Spleen (tissue), 11 donors: ENCODE measurements around the gene KIAA1217. TPM values are rescaled to one million over a fixed set of nuclear protein-coding genes. Genes with fewer than 3 reads are reported as not detected.

Source experiments
- DNase-seq: peaks from one replicate; pipeline ENCODE4 v3.0.0-alpha.2; 2020
- H3K27ac ChIP-seq, 8 donors: fragments of 200-600 bp; sonication (generic) in 7 of 8; 1 replicate in 4 of 8; 2 replicates in 4 of 8; pipeline versions ENCODE4 v1.5.0 to v1.8.0; 2016 to 2021; ENCODE audit warnings: inconsistent platforms in 4 of 8, mild to moderate bottlenecking in 4 of 8, moderate library complexity in 1 of 8
- H3K27me3 ChIP-seq, 7 donors: fragments of 200-600 bp; sonication (generic) in 6 of 7; replicated peaks in 1 of 7; 1 replicate in 4 of 7; 2 replicates in 3 of 7; pipeline versions ENCODE4 v1.5.0 to v1.8.0; 2016 to 2021; ENCODE audit warnings: inconsistent platforms in 3 of 7, mild to moderate bottlenecking in 1 of 7
- H3K36me3 ChIP-seq, 6 donors: fragments of 200-600 bp; sonication (generic) in 5 of 6; 1 replicate in 4 of 6; 2 replicates in 2 of 6; pipeline versions ENCODE4 v1.5.0 to v1.8.0; 2016 to 2021; ENCODE audit warnings: inconsistent platforms in 2 of 6
- H3K4me1 ChIP-seq, 6 donors: fragments of 200-600 bp; sonication (generic) in 5 of 6; 1 replicate in 3 of 6; 2 replicates in 3 of 6; pipeline versions ENCODE4 v1.5.0 to v1.8.0; 2016 to 2021; ENCODE audit warnings: inconsistent platforms in 3 of 6
- H3K4me3 ChIP-seq, 8 donors: fragments of 200-600 bp; sonication (generic) in 7 of 8; 1 replicate in 4 of 8; 2 replicates in 4 of 8; pipeline versions ENCODE4 v1.5.0 to v1.8.0; 2016 to 2021; ENCODE audit warnings: inconsistent platforms in 4 of 8, mild to moderate bottlenecking in 4 of 8, moderate library complexity in 2 of 8
- H3K9me3 ChIP-seq, 8 donors: fragments of 200-600 bp; sonication (generic) in 7 of 8; 1 replicate in 4 of 8; 2 replicates in 4 of 8; pipeline versions ENCODE4 v1.5.0 to v1.8.0; 2016 to 2021; ENCODE audit warnings: inconsistent platforms in 4 of 8
- CTCF ChIP-seq, 11 experiments: fragments of 200-600 bp in 7 of 11; fragments of 450-650 bp in 4 of 11; sonication (generic) in 4 of 11; IDR thresholded peaks in 8 of 11; conservative IDR thresholded peaks in 3 of 11; 1 replicate in 7 of 11; 2 replicates in 4 of 11; pipeline versions ENCODE4 v1.4.0 to v1.8.0; 2016 to 2021; ENCODE audit warnings: antibody characterized with exemption in 11 of 11, inconsistent platforms in 4 of 11, mild to moderate bottlenecking in 1 of 11
- POLR2A ChIP-seq, 3 donors: fragments of 450-650 bp; IDR thresholded peaks; one replicate each; pipeline ENCODE4 v1.5.1; 2017; ENCODE audit warnings: antibody characterized with exemption in 3 of 3, mild to moderate bottlenecking in 1 of 3
- POLR2AphosphoS5 ChIP-seq, 3 donors: sonication (generic); formaldehyde crosslinking; IDR thresholded peaks; one replicate each; pipeline ENCODE4 v1.5.1; 2017; ENCODE audit warnings: antibody characterized with exemption in 3 of 3
- WGBS, 5 donors: extraction: QIAGEN DNeasy Blood & Tissue Kit in 3 of 5; methylation state at CpG; one replicate each; pipeline versions ENCODE4 v1.1.5 to v1.1.7; 2013 to 2018; 5-methylcytosine and 5-hydroxymethylcytosine counted together
- intact Hi-C: fragments of 100-400 bp; cut with DNase I; formaldehyde crosslinking; loops from one replicate; pipeline ENCODE4 v1.15.0; 2023; ENCODE audit warnings: low total_unique reads
- polyA plus RNA-seq, 3 donors: library from polyadenylated mRNA; stranded (reverse); fragments of 200-250 nt; gene quantifications; one replicate each; pipeline ENCODE4 v1.2.1, GENCODE V29; 2013
- total RNA-seq, 7 donors: library from RNA; depleted of rRNA in 3 of 7; stranded (reverse); fragments of >200 nt in 3 of 7; fragmentation: NEBNext Ultra II Directional in 4 of 7; extraction: Animal tissue kit (Norgen Biotek cat#: 25700) in 4 of 7; gene quantifications; one replicate each; pipeline versions ENCODE4 v1.1.0 to v1.2.1, GENCODE V29; 2016 to 2021
- donor health status: healthy with polysubstance abuse.
- donor health status: DM: no; HTN: no; CAD: no; lungs with moderate emphysema.
- donor health status: DM: no; HTN: no; CAD: no.
- donor health status: Bipolar disorder and iron deficiency.
- donor health status: healthy.
- donor health status: DM: no; HTN: no; CAD: no.
- donor health status: DM: yes; HTN: yes; CAD: no.

Gene KIAA1217
- total and polyA plus RNA-seq, 10 donors = 2.2 to 40.7 (median 21.4) TPM

- H3K4me1 ChIP-seq = no peaks in the 10 kb centered on the region
- peak; percentile 41 for DNase-seq
- no peak overlapping the region for H3K27ac ChIP-seq
- no peaks in the 10 kb centered on the region for H3K36me3 ChIP-seq
- H3K4me3 ChIP-seq = no peak overlapping the region
- peaks cover 0 to 4% (median 0%) of the 10 kb centered on the region in 7 donors for H3K27me3 ChIP-seq
- WGBS, 5 donors = 86 to 94% (median 87%) methylated on average over 9 of the region's 9 CpGs
- TF ChIP-seq POLR2A (IDR thresholded peaks at IDR 0.05) = no peak
- TF ChIP-seq CTCF (IDR thresholded peaks at IDR 0.05 in 8 of 11, conservative IDR thresholded peaks at IDR 0.05 in 3 of 11) = no peak
- TF ChIP-seq POLR2AphosphoS5 (IDR thresholded peaks at IDR 0.05) = no peak
- no peaks in the 10 kb centered on the region for H3K9me3 ChIP-seq
- intact Hi-C loops = no loop called here
Observed at GRCh38 chr10:24574161-24574560, 365.2 kb downstream of the KIAA1217 start.

DNA sequence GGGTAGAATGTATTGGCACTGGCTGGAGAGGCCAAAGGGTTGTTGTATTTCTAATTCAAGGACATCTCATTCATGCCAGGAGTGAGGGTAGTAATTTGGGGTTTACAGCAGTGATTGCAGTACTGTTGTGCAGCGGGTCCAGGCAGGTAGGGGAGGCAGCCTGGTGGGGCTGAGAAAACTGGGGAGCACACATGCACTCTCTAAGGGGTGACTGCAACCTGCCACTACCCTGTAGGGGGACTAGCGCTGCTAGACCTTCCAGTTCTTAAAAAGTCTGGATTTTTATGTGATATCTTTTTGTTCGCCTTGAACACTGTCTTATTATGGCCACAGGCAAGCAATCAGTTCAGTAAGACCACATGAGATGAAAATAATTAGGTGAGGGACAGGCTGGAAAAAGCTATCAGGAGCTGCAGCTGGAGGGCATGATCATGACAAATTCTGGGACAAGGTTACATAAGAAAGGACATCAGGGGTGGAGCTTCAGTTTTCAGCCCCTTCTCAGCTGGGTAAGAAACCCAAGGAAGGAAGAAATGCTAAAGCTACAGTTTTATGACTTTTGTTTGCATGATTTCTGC lies 365.7 kb downstream of the KIAA1217 start:
- intact Hi-C loops = no loop called here
- Histone ChIP-seq H3K36me3 (no peaks in the 10 kb centered on the region), H3K9me3 (no peaks in the 10 kb centered on the region), H3K27me3 (peaks cover 0 to 4% (median 0%) of the 10 kb centered on the region in 7 donors), H3K4me3 (no peak overlapping the region), H3K4me1 (no peaks in the 10 kb centered on the region), H3K27ac (no peak overlapping the region)
- WGBS, 5 donors = 85 to 92% (median 89%) methylated on average over 3 of the region's 3 CpGs
- TF ChIP-seq CTCF (IDR thresholded peaks at IDR 0.05 in 8 of 11, conservative IDR thresholded peaks at IDR 0.05 in 3 of 11) = no peak
- TF ChIP-seq POLR2A (IDR thresholded peaks at IDR 0.05) = no peak
- TF ChIP-seq POLR2AphosphoS5 (IDR thresholded peaks at IDR 0.05) = no peak
- DNase-seq = no peak

DNA sequence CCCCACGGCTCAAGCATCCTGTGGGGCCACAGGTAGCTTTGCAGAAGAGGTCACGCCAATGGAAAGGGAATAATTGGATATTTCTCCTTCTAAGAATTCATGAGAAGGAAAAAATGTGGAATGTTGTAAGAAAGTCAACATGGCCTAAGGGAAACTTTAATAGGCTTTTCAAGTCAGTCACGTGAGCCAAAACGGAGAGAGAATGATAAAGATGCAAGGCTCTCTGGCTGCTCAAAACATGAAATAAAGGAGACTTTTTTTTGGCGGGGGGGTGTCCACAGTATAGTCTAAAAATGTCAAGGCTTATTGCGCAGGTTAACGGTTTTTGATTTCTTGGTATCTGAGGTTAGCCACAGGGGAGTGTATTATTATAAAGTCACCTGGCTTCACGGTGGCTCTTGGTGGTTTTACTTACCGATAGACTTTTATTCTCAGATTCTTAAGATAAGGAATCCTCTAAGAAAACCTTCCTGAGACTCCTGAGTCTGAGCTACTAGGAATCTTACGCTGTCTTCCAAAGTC lies 366.6 kb downstream of the KIAA1217 start:
- intact Hi-C loops = no loop called here
- Histone ChIP-seq H3K27ac (no peak overlapping the region), H3K4me3 (no peak overlapping the region), H3K36me3 (no peaks in the 10 kb centered on the region), H3K27me3 (peaks cover 0 to 4% (median 0%) of the 10 kb centered on the region in 7 donors), H3K9me3 (no peaks in the 10 kb centered on the region), H3K4me1 (no peaks in the 10 kb centered on the region)
- 77 to 85% (median 82%) methylated on average over 10 of the region's 10 CpGs for WGBS, 5 donors
- TF ChIP-seq CTCF (IDR thresholded peaks at IDR 0.05 in 8 of 11, conservative IDR thresholded peaks at IDR 0.05 in 3 of 11) = no peak
- no peak for TF ChIP-seq POLR2A (IDR thresholded peaks at IDR 0.05)
- TF ChIP-seq POLR2AphosphoS5 (IDR thresholded peaks at IDR 0.05) = no peak
- no peak for DNase-seq

- 96 to 100% (median 97%) methylated on average over 1 of the region's 1 CpG for WGBS, 5 donors
- Histone ChIP-seq H3K9me3 (no peaks in the 10 kb centered on the region), H3K4me1 (no peaks in the 10 kb centered on the region), H3K27ac (no peak overlapping the region), H3K27me3 (no peaks in the 10 kb centered on the region), H3K36me3 (peaks cover 0 to 9% (median 0%) of the 10 kb centered on the region in 6 donors), H3K4me3 (no peak overlapping the region)
- no peak for DNase-seq
- intact Hi-C loops = no loop called here
- TF ChIP-seq CTCF (IDR thresholded peaks at IDR 0.05 in 8 of 11, conservative IDR thresholded peaks at IDR 0.05 in 3 of 11) (no peak), POLR2AphosphoS5 (IDR thresholded peaks at IDR 0.05) (no peak), POLR2A (IDR thresholded peaks at IDR 0.05) (no peak)
Observed at GRCh38 chr10:24579448-24579847, 370.5 kb downstream of the KIAA1217 start.
